Measurements from ENCODE around the gene GPATCH4. TPM values are rescaled to one million over a fixed set of nuclear protein-coding genes. Genes with fewer than 3 reads are reported as not detected.
A peak's percentile ranks its signal among the peaks of the same experiment; 100 is the strongest.

GPATCH4 gene
- total RNA-seq, 1 experiment from 2014 or later: 39.4 TPM

- no peak for TF ChIP-seq CTCF (IDR thresholded peaks at IDR 0.05 in 2 of 3, conservative IDR thresholded peaks at IDR 0.05 in 1 of 3; ENCODE audit: borderline replicate concordance in 1 of 3, insufficient read depth in 1 of 3, low read depth in 2 of 3, low read length in 2 of 3)
- no peak for TF ChIP-seq SIN3A (IDR thresholded peaks at IDR 0.05; ENCODE audit: low read depth)
- TF ChIP-seq ATF3 (IDR thresholded peaks at IDR 0.05): no peak
- TF ChIP-seq MAX (IDR thresholded peaks at IDR 0.05): no peak
These were observed 28.6 kb downstream of the GPATCH4 start (continued) for GRCh38 chr1:156572663-156573018.

- ATAC-seq (peak; percentile 99), DNase-seq (ENCODE audit: low read depth, low spot score) (peak; percentile 56)
- intact Hi-C loops (cut with micrococcal nuclease): no loop called here
- Histone ChIP-seq H4K20me1 (ENCODE audit: insufficient read depth) (no peaks in the 10 kb centered on the region), H3K36me3 (ENCODE audit: control insufficient read depth in 1 of 2, insufficient read depth in 2 of 2, low read length in 2 of 2) (peaks cover 0 to 4% of the 10 kb centered on the region in 2 experiments; a peak in 1 of 4 replicates), H2AFZ (ENCODE audit: low read depth, low read length, poor library complexity, severe bottlenecking) (peak within 1 kb of the TSS; percentile 35), H3K4me1 (ENCODE audit: control insufficient read depth in 1 of 2, insufficient read depth in 2 of 2, low read length in 2 of 2) (peaks cover 9 to 14% of the 10 kb centered on the region in 2 experiments), H3K9me2 (ENCODE audit: insufficient read depth) (no peaks in the 10 kb centered on the region), H3K79me2 (ENCODE audit: insufficient read depth, low read length) (peaks cover 26% of the 10 kb centered on the region), H3K9ac (ENCODE audit: low read length) (peak within 1 kb of the TSS; percentile 81), H3K27me3 (ENCODE audit: insufficient read depth, low read length) (no peaks in the 10 kb centered on the region), H3K4me2 (ENCODE audit: low read length) (peak within 1 kb of the TSS; percentile 99), H3K4me3 (replicated peaks in 1 of 2; ENCODE audit: low read depth in 1 of 2, low read length in 2 of 2) (peak within 1 kb of the TSS; percentile 80 to 96), H3K27ac (ENCODE audit: low read depth, low read length) (peak within 1 kb of the TSS; percentile 31), H3K9me3 (ENCODE audit: control insufficient read depth in 1 of 2, insufficient read depth in 1 of 2, low read depth in 1 of 2, low read length in 2 of 2) (no peaks in the 10 kb centered on the region)
- TSS peak; percentile 84 for BruUV-seq (replicated peaks)
- ChIA-PET RAD21 (ENCODE audit: low non-redundant PET in 1 of 2, low total read pairs in 2 of 2, uncharacterized antibody in 2 of 2, unreplicated experiment in 2 of 2) (no interaction called here), CTCF (no interaction called here), POLR2A (no interaction called here)
- TF ChIP-seq JUND (IDR thresholded peaks at IDR 0.05) (no peak), ZBTB33 (IDR thresholded peaks at IDR 0.05; ENCODE audit: extremely low read depth, insufficient replicate concordance, low read length) (no peak), EZH2 (IDR thresholded peaks at IDR 0.05) (no peak), POLR2A (IDR thresholded peaks at IDR 0.05; ENCODE audit: borderline replicate concordance, extremely low read depth, insufficient read depth, insufficient read length) (peak; percentile 34), EGR1 (IDR thresholded peaks at IDR 0.05; ENCODE audit: low read depth) (no peak), ZFX (IDR thresholded peaks at IDR 0.05) (peak; percentile 31; the same call in 1 of the 2 replicates), EZH2phosphoT487 (IDR thresholded peaks at IDR 0.05; ENCODE audit: borderline replicate concordance) (no peak), SP1 (IDR thresholded peaks at IDR 0.05; ENCODE audit: low read depth) (peak; percentile 48), YY1 (IDR thresholded peaks at IDR 0.05; ENCODE audit: extremely low read depth, insufficient replicate concordance, low read depth, low read length) (peak; percentile 38), ELF1 (IDR thresholded peaks at IDR 0.05; ENCODE audit: borderline replicate concordance, low read depth) (peak; percentile 67; the same call in 1 of the 2 replicates), FOSL1 (IDR thresholded peaks at IDR 0.05; ENCODE audit: low read depth) (no peak), MAX (IDR thresholded peaks at IDR 0.05) (peak; percentile 83), SRF (IDR thresholded peaks at IDR 0.05; ENCODE audit: low read depth) (no peak), TCF7L2 (IDR thresholded peaks at IDR 0.05; ENCODE audit: borderline replicate concordance, extremely low read depth, insufficient read depth, insufficient read length) (peak; percentile 44), SIN3A (IDR thresholded peaks at IDR 0.05; ENCODE audit: low read depth) (peak; percentile 99), POLR2AphosphoS5 (IDR thresholded peaks at IDR 0.05; ENCODE audit: low read depth, low read length) (peak; percentile 79), ATF3 (IDR thresholded peaks at IDR 0.05) (no peak), ZNF274 (IDR thresholded peaks at IDR 0.05; ENCODE audit: low read depth, low read length) (no peak)
These were observed 29.2 kb downstream of the GPATCH4 start, which contains the start of gene IQGAP3 for GRCh38 chr1:156571919-156572662. TSS of gene IQGAP3 (minus strand) at chr1:156572565. CDS start at chr1:156572529, 36 bp downstream.

Measured in HCT116 (cell line).